Measurements from ENCODE around the gene STK32A. TPM values are rescaled to one million over a fixed set of nuclear protein-coding genes. Genes with fewer than 3 reads are reported as not detected.
A peak's percentile ranks its signal among the peaks of the same experiment; 100 is the strongest.

STK32A gene
- total RNA-seq, 1 experiment from 2014 or later: 0.16 TPM

DNA sequence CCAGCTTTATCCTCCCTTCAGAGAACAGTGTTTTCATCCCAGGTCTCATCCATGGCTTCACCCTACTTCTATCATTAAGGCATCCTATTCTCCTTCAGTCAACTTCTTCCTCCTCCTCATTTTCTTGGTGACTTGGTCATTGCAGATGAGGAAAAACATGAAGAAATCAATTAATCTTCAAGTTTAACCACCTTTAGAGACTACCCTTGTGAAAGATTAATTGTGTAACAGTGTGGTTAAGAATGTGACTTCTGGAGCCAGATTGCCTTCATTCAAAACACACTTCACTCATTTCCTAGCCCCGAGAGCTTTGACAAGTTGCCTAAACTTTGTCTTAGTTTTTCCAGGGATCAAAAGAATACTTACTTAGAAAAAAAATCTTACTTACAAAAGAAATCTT lies 110.0 kb downstream of the STK32A start:
- H3K27me3 ChIP-seq (replicated peaks; ENCODE audit: control insufficient read depth, insufficient read depth, low read length): no peaks in the 10 kb centered on the region
- Mint-ChIP-seq H3K9me3 (ENCODE audit: unreplicated experiment) (no peaks in the 10 kb centered on the region), H3K36me3 (ENCODE audit: insufficient read depth, unreplicated experiment) (no peaks in the 10 kb centered on the region), H3K27me3 (ENCODE audit: insufficient read depth, unreplicated experiment) (no peaks in the 10 kb centered on the region), H3K4me1 (ENCODE audit: low read depth, unreplicated experiment) (no peaks in the 10 kb centered on the region), H3K27ac (ENCODE audit: unreplicated experiment) (no peak overlapping the region), H3K4me3 (ENCODE audit: unreplicated experiment) (no peak overlapping the region)
- CTCF ChIA-PET: no interaction called here
- H3K9me3 ChIP-seq: no peaks in the 10 kb centered on the region
- H3K4me1 ChIP-seq: no peaks in the 10 kb centered on the region
- no peak overlapping the region for H3K4me3 ChIP-seq (ENCODE audit: low read depth, low read length)
- no peaks in the 10 kb centered on the region for H3K36me3 ChIP-seq (ENCODE audit: control insufficient read depth, insufficient read depth, low read length)
- no TSS peak for BruUV-seq (replicated peaks)
- TF ChIP-seq, protein P1, sequence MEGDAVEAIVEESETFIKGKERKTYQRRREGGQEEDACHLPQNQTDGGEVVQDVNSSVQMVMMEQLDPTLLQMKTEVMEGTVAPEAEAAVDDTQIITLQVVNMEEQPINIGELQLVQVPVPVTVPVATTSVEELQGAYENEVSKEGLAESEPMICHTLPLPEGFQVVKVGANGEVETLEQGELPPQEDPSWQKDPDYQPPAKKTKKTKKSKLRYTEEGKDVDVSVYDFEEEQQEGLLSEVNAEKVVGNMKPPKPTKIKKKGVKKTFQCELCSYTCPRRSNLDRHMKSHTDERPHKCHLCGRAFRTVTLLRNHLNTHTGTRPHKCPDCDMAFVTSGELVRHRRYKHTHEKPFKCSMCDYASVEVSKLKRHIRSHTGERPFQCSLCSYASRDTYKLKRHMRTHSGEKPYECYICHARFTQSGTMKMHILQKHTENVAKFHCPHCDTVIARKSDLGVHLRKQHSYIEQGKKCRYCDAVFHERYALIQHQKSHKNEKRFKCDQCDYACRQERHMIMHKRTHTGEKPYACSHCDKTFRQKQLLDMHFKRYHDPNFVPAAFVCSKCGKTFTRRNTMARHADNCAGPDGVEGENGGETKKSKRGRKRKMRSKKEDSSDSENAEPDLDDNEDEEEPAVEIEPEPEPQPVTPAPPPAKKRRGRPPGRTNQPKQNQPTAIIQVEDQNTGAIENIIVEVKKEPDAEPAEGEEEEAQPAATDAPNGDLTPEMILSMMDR (IDR thresholded peaks at IDR 0.05; ENCODE audit: insufficient read depth in 1 of 2, low read depth in 1 of 2, low read length in 1 of 2, severe bottlenecking in 1 of 2, unreplicated experiment in 1 of 2): no peak
- DNase-seq: no peak
- POLR2A ChIA-PET: no interaction called here
- intact Hi-C loops (cut with micrococcal nuclease; ENCODE audit: unreplicated experiment): no loop called here

DNA sequence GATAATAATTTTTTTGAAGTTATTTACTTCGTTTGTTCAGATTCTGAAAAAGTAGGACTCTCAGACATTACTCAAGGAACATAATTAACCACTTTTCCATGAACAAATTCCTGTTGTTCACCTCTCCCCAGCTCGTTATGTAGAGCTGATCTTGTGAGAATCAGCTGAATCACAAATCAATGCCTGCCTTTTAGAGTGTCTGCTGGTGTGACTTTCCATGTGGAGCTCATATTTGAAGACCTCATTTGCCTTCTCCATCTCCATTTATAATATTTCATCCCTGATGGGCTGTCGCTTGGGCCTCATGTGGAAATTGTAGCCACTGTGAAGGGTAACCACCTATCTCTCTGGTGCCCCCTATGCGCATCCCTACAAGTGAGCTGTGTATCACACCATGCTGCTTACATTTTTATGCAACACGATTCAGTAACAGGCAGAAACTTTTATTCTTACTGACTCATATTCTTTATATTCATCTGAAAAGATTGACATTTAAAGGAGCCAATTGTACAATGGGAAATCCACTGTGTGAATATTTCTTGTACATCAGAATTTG lies 111.3 kb downstream of the STK32A start:
- DNase-seq: peak in 1 of 2 experiments; percentile 10
- Histone ChIP-seq H3K4me1 (no peaks in the 10 kb centered on the region), H3K4me3 (ENCODE audit: low read depth, low read length) (no peak overlapping the region), H3K9me3 (no peaks in the 10 kb centered on the region), H3K36me3 (ENCODE audit: control insufficient read depth, insufficient read depth, low read length) (no peaks in the 10 kb centered on the region), H3K27me3 (replicated peaks; ENCODE audit: control insufficient read depth, insufficient read depth, low read length) (no peaks in the 10 kb centered on the region)
- intact Hi-C loops (cut with micrococcal nuclease; ENCODE audit: unreplicated experiment): no loop called here
- H3K36me3 Mint-ChIP-seq (ENCODE audit: insufficient read depth, unreplicated experiment): no peaks in the 10 kb centered on the region
- no peaks in the 10 kb centered on the region for H3K9me3 Mint-ChIP-seq (ENCODE audit: unreplicated experiment)
- H3K27me3 Mint-ChIP-seq (ENCODE audit: insufficient read depth, unreplicated experiment): no peaks in the 10 kb centered on the region
- CTCF ChIA-PET: no interaction called here
- no TSS peak for BruUV-seq (replicated peaks)
- POLR2A ChIA-PET: no interaction called here
- TF ChIP-seq, protein P1 (IDR thresholded peaks at IDR 0.05; ENCODE audit: insufficient read depth in 1 of 2, low read depth in 1 of 2, low read length in 1 of 2, severe bottlenecking in 1 of 2, unreplicated experiment in 1 of 2): peak; percentile 16 to 29
- H3K4me3 Mint-ChIP-seq (ENCODE audit: unreplicated experiment): no peak overlapping the region
- H3K27ac Mint-ChIP-seq (ENCODE audit: unreplicated experiment): no peak overlapping the region
- no peaks in the 10 kb centered on the region for H3K4me1 Mint-ChIP-seq (ENCODE audit: low read depth, unreplicated experiment)

DNA sequence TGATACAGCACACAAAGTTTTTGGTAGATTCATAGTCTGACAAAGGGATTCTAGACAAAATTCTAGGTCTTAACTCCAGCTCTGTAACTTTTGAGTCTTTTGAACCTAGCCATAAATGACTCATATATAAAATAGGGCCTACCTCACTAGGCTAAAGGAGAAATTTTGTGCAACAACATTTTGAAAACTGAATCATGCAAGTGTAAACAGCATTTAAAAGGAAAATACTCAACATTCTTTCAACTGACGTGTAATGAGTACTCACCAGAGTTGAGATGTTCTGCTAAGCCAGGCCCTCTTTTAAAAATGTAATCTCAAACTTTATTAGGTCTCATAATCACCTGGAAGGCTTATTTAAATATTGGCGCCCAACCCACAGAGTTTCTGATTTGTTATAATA lies 113.2 kb downstream of the STK32A start:
- CTCF ChIA-PET: no interaction called here
- H3K9me3 ChIP-seq: no peaks in the 10 kb centered on the region
- TF ChIP-seq, protein P1 (IDR thresholded peaks at IDR 0.05; ENCODE audit: insufficient read depth in 1 of 2, low read depth in 1 of 2, low read length in 1 of 2, severe bottlenecking in 1 of 2, unreplicated experiment in 1 of 2): no peak
- no peaks in the 10 kb centered on the region for H3K27me3 ChIP-seq (replicated peaks; ENCODE audit: control insufficient read depth, insufficient read depth, low read length)
- no peak overlapping the region for H3K4me3 ChIP-seq (ENCODE audit: low read depth, low read length)
- no peak overlapping the region for H3K27ac Mint-ChIP-seq (ENCODE audit: unreplicated experiment)
- H3K36me3 ChIP-seq (ENCODE audit: control insufficient read depth, insufficient read depth, low read length): no peaks in the 10 kb centered on the region
- no peaks in the 10 kb centered on the region for H3K4me1 Mint-ChIP-seq (ENCODE audit: low read depth, unreplicated experiment)
- no peaks in the 10 kb centered on the region for H3K36me3 Mint-ChIP-seq (ENCODE audit: insufficient read depth, unreplicated experiment)
- no peaks in the 10 kb centered on the region for H3K4me1 ChIP-seq
- no peak overlapping the region for H3K4me3 Mint-ChIP-seq (ENCODE audit: unreplicated experiment)
- DNase-seq: no peak
- no peaks in the 10 kb centered on the region for H3K9me3 Mint-ChIP-seq (ENCODE audit: unreplicated experiment)
- intact Hi-C loops (cut with micrococcal nuclease; ENCODE audit: unreplicated experiment): no loop called here
- POLR2A ChIA-PET: no interaction called here
- H3K27me3 Mint-ChIP-seq (ENCODE audit: insufficient read depth, unreplicated experiment): no peaks in the 10 kb centered on the region
- BruUV-seq (replicated peaks): no TSS peak

Data from Caco-2 (cell line).